GM21723 (cell line): ENCODE measurements around the gene PIGX.

ENCODE experiments used
- ATAC-seq: cut with Tn5 transposase; IDR thresholded peaks from one replicate; pipeline ENCODE4 v1.9.1; 2021; ENCODE audit warnings: mild to moderate bottlenecking, moderate library complexity; ENCODE audit not compliant: unreplicated experiment

Gene PIGX

GRCh38 chr3:196754091-196754981 is 42.2 kb downstream of the PIGX start:
- ATAC-seq: no peak

- no peak for ATAC-seq
These were observed 44.6 kb downstream of the PIGX start for GRCh38 chr3:196756732-196757131.

GRCh38 chr3:196757876-196758739 is 45.9 kb downstream of the PIGX start:
- ATAC-seq: no peak

DNA sequence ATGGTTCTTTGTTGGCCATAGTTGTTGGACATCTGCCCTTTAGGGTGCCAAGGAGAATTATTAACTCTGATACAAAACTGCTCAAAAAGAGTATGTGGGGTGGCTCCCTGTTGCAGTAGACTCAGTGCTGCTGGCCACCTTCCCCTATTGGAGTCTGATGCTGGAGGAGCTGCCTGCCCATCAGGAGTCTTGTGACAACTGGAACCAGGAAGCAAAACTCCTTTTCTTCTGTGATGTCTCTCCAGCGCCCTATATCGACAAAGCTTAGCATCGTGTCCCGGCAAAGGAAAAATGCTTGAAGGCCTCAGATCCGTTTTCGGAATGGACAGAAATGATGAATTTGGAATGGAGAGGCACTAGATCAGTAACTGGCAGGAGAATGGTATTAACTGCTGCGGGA is 51.0 kb downstream of the PIGX start:
- ATAC-seq: no peak

GRCh38 chr3:196765454-196765853 is 53.3 kb downstream of the PIGX start:
- ATAC-seq: no peak

- ATAC-seq: no peak
These were observed 58.9 kb downstream of the PIGX start for GRCh38 chr3:196771067-196771466.

DNA sequence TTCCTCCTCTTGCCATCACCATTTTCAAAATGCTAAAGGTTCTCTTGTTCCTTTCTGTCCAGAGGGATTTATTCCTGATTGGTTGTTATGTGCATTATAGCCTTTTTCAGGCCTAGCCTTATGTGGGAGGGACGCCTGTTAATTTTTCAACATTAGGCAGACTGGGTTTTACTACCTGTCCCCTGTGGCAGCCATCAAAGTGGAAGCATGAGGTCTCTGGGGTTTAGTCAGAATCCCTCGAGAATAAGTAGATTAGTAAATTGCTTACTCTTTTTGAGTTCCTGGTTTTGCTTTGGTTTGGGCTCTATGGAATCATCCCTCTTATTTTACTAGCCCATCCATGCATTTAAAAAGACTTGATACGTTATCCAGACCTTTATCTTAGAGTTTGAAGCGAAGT is 59.9 kb downstream of the PIGX start:
- ATAC-seq: no peak

- no peak for ATAC-seq
These were observed 60.7 kb downstream of the PIGX start for GRCh38 chr3:196772897-196773296.

DNA sequence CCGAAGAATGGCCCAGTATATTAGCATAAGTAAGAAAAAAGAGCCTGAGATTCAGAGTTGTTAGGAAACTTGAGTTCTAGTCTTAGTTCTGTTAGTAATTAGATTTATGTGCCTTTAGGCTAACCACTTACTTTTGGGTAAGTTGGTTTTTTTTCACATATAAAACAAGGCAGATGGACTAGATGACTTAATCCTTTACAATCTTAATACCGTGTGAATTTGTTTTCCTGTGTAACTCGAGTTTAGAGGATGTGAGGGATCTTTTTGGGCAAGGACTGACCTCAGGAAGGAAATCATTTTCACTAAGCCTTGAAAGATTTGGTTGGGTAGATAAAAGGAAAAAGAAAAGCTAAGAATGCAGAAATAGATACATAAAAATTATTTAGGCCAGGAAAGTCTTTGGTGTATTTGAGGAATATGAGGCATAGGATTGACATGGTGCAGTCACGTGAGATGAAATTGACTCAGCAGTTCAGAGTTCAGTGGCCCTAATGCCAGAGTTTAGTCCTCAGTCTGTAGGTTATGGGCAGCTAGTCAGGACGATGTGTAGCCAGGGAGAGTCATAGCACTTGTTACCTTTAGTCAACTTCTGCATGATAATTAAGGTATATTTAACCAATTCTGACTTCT is 62.1 kb downstream of the PIGX start:
- ATAC-seq: no peak

DNA sequence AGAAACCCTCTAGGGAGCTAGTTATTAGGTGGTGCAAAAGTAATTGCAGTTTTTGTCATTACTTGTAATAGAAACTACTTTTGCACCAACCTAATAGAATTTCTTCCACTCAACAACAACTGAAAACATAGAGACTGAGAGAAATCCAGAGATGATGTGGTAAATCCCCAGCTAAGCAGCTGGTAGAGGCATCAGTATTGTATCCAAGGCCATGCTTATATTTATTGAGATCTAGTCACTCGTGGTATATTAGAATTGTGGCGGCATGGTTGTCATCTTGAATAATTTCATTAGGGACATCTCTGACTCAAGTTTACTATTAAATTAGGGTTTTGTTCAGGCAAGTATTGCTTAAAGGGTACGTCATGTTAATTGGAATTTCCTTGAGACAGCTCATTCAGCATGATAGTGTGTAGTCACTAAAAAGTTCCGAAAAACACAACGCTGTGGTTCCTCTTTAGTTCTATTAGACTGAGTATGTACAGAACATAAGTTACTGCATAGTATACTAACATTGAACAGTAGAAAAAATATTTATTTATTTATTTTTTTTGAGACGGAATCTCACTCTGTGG is 62.8 kb downstream of the PIGX start:
- no peak for ATAC-seq

DNA sequence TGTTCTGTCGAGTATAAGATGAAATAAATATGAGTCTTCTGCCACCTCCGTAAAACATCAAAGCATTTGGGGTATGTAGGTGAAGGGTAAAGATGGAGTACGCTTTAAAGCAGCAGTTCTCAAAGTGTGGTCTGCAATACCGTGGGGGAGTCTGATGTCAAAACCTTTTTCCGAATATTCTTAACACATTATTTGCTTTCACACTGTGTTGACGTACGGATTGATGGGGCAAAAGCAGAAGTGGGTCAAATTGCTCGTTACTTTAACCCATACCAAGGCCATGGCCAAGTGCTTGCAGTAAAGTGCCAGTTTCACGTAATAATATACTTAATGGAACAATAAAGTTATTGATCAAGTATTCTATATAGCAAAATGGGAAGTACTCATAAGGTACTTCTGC is 63.8 kb downstream of the PIGX start:
- ATAC-seq: no peak

GRCh38 chr3:196777836-196778235 is 65.7 kb downstream of the PIGX start:
- no peak for ATAC-seq

DNA sequence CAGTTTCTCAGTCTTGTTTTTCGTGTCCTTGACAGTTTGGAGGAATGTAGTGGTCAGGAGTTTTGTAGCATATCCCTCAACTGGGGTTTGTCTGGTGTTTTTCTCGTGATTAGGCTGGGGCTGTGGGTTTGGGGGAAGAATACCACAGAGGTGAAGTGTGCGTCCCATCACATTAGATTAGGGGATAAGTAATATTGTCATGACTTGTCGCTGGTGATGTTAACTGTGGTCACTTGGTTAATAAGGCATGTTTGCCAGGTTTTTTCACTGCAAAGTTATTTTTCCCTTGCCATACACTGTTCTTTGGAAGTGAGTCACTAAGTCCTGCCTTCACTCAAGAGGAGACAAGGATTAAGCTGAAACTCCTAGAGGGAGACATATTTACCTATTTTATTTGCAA is 66.6 kb downstream of the PIGX start:
- ATAC-seq: no peak

DNA sequence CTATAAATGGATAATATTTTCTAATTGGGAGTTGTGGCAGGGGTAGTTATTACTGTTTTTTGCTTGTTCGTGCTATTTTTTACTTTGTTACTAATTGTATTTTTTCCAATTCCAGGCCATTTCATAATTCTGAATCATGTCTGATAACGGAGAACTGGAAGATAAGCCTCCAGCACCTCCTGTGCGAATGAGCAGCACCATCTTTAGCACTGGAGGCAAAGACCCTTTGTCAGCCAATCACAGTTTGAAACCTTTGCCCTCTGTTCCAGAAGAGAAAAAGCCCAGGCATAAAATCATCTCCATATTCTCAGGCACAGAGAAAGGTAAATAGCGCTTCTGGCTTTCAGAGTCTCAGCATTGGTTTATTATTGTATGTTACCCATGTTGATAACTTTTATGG is 70.3 kb downstream of the PIGX start:
- no peak for ATAC-seq
